ENCODE data around the gene AIDA. TPM values are rescaled to one million over a fixed set of nuclear protein-coding genes. Genes with fewer than 3 reads are reported as not detected.

Gene AIDA, protein sequence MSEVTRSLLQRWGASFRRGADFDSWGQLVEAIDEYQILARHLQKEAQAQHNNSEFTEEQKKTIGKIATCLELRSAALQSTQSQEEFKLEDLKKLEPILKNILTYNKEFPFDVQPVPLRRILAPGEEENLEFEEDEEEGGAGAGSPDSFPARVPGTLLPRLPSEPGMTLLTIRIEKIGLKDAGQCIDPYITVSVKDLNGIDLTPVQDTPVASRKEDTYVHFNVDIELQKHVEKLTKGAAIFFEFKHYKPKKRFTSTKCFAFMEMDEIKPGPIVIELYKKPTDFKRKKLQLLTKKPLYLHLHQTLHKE
- 89.3 TPM for polyA plus RNA-seq (2013, experiment 1 of 2)
- polyA plus RNA-seq (2013, experiment 2 of 2) = 88.7 TPM

DNA sequence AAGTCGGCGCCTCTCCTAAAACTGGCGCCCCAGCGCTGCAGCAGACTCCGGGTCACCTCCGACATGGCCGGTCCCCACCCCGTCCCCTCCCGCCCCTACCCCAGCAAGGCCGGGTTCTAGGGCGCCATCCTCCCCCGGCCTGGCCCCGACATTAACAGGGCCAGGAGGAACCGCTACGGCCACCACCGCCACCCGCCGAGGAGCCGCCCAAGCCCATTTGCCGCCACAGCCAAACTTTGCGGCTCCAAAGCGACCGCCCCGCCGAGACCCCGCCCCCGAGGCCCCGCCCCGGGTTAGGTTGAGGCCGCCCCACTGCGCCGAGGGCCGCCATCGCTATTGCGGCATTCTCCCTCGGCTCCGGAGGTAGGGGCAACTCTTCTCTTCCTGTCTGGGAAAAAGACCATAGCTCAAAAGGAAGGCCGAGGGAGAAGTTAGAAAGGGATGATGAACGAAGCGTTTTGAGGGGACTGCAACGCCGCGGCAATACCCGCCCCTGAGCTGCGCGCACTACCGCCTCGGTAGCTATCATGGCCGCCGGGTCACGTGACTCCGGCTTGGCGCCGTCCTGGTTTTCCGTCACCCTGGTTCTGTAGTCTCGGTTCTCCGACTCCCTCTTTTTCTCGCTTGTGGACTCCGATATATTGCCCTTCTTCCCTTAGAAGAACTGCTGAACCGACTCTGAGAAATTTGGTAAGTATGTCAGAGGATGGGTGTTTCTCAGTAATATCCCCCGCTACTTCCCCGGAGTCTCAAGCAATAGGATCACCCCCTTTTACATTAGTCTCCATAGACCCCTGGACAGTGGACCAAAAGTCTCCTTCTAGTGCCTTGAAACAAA is at the start of gene AIDA, which contains the start of gene BROX:
TSS of gene AIDA (minus strand) at position 239 of the 838 bp plus-strand sequence. CDS start at position 65, 174 bp downstream.
TSS of gene BROX (plus strand) at position 312 of the 838 bp plus-strand sequence. CDS start 3,136 bp downstream, outside the sequence.
- H3K9ac ChIP-seq (ENCODE audit: low read length) = peak within 1 kb of the TSS; percentile 94
- peak within 1 kb of the TSS; percentile 68 for H4K8ac ChIP-seq (ENCODE audit: low read depth, low read length)
- H2BK5ac ChIP-seq (ENCODE audit: low read length) = peak within 1 kb of the TSS; percentile 98
- no peak within 1 kb of the TSS for H2AK5ac ChIP-seq (ENCODE audit: low read length)
- H3K36me3 ChIP-seq (ENCODE audit: control insufficient read depth, insufficient read depth, low read length) = no peaks in the 10 kb centered on the region
- H3K79me1 ChIP-seq (ENCODE audit: low read length) = peaks cover 4% of the 10 kb centered on the region
- peak within 1 kb of the TSS; percentile 98 for H3K56ac ChIP-seq (ENCODE audit: low read length)
- no peaks in the 10 kb centered on the region for H3K27me3 ChIP-seq (ENCODE audit: insufficient read depth, low read length, poor library complexity)
- H3K4me2 ChIP-seq (ENCODE audit: low read length) = peak within 1 kb of the TSS; percentile 85
- no peak within 1 kb of the TSS for H2BK15ac ChIP-seq (replicated peaks; ENCODE audit: low read depth)
- H2BK120ac ChIP-seq (ENCODE audit: low read depth, low read length) = no peak within 1 kb of the TSS
- peak within 1 kb of the TSS; percentile 71 for H3K27ac ChIP-seq (ENCODE audit: low read depth, low read length)
- no peak within 1 kb of the TSS for H4K5ac ChIP-seq (ENCODE audit: low read length)
- WGBS (ENCODE audit: extremely low coverage, insufficient coverage, low lambda C conversion rate) = no CpG with 5 or more reads among the region's 62 CpGs
- peak within 1 kb of the TSS; percentile 32 for H3K23ac ChIP-seq (ENCODE audit: low read length)
- peak within 1 kb of the TSS; percentile 98 for H3K18ac ChIP-seq (ENCODE audit: low read length)
- peak within 1 kb of the TSS; percentile 93 for H3K4me3 ChIP-seq (ENCODE audit: low read length)
- peaks cover 1% of the 10 kb centered on the region for H3K4me1 ChIP-seq (ENCODE audit: control insufficient read depth, low read depth, low read length)
- peak; percentile 92 for DNase-seq
- peaks cover 34% of the 10 kb centered on the region for H3K79me2 ChIP-seq (ENCODE audit: control insufficient read depth, insufficient read depth, low read length)
- peak within 1 kb of the TSS; percentile 89 for H3K4ac ChIP-seq (ENCODE audit: low read depth, low read length)

DNA sequence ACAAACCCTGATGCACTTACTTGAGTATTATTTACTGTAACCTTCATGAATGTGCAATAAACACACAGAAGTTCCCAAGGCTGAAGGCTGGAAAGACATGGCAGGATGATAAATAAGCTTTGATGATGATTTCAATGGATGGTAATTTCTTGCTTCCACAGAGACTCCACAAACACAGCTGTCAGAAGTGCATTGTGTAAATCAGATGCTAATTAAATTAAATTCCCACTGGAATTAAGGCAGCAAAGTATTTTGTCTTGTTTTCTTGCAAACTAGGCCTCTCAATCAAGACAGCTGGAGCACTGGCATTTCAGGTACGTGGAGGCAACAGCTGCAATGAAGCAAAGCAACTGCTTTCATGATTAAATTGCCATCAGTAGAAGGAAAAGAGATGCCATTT is 48.8 kb upstream of the AIDA start:
- no peak for DNase-seq
- H2BK15ac ChIP-seq (replicated peaks; ENCODE audit: low read depth) = no peak overlapping the region
- H3K4me2 ChIP-seq (ENCODE audit: low read length) = no peak overlapping the region
- H3K9ac ChIP-seq (ENCODE audit: low read length) = no peak overlapping the region
- H2BK120ac ChIP-seq (ENCODE audit: low read depth, low read length) = no peak overlapping the region
- no peaks in the 10 kb centered on the region for H3K4me1 ChIP-seq (ENCODE audit: control insufficient read depth, low read depth, low read length)
- no CpG with 5 or more reads among the region's 1 CpG for WGBS (ENCODE audit: extremely low coverage, insufficient coverage, low lambda C conversion rate)
- no peak overlapping the region for H4K8ac ChIP-seq (ENCODE audit: low read depth, low read length)
- no peak overlapping the region for H3K18ac ChIP-seq (ENCODE audit: low read length)
- no peak overlapping the region for H4K5ac ChIP-seq (ENCODE audit: low read length)
- H3K27me3 ChIP-seq (ENCODE audit: insufficient read depth, low read length, poor library complexity) = no peaks in the 10 kb centered on the region
- H3K23ac ChIP-seq (ENCODE audit: low read length) = no peak overlapping the region
- no peak overlapping the region for H2BK5ac ChIP-seq (ENCODE audit: low read length)
- H3K36me3 ChIP-seq (ENCODE audit: control insufficient read depth, insufficient read depth, low read length) = no peaks in the 10 kb centered on the region
- no peak overlapping the region for H3K4ac ChIP-seq (ENCODE audit: low read depth, low read length)
- no peak overlapping the region for H3K27ac ChIP-seq (ENCODE audit: low read depth, low read length)
- no peak overlapping the region for H3K4me3 ChIP-seq (ENCODE audit: low read length)
- no peak overlapping the region for H3K56ac ChIP-seq (ENCODE audit: low read length)
- no peaks in the 10 kb centered on the region for H3K79me1 ChIP-seq (ENCODE audit: low read length)
- H2AK5ac ChIP-seq (ENCODE audit: low read length) = no peak overlapping the region
- H3K79me2 ChIP-seq (ENCODE audit: control insufficient read depth, insufficient read depth, low read length) = no peaks in the 10 kb centered on the region

DNA sequence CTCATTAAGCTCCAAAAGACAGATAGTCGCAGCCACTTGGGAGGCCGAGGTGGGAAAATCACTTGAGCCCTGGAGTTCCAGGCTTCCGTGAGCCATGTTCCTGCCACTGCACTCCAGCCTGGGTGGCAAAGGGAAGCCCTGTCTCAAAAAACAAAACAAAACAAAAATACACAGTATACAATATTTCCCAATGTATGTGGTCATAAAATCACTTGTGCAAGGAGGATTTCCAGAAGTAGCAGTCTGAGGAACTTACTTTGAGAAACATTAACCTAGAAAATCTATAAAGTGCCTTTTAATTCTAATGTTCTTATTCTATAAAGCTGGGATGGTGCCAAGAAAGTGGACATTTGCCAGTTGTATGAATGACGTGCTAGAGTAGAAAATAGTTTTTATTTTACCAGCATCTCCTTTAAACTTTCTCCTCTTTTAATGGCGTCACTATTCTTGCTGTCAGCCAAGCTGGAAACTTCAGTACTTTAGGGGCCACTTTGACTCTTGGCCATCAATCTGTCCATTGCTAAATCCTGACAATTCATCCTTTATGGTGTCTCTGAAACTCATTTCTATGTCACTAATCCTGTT is 47.3 kb upstream of the AIDA start:
- H3K23ac ChIP-seq (ENCODE audit: low read length) = no peak overlapping the region
- no peak overlapping the region for H3K4me3 ChIP-seq (ENCODE audit: low read length)
- H2BK120ac ChIP-seq (ENCODE audit: low read depth, low read length) = no peak overlapping the region
- H3K27ac ChIP-seq (ENCODE audit: low read depth, low read length) = no peak overlapping the region
- no peaks in the 10 kb centered on the region for H3K36me3 ChIP-seq (ENCODE audit: control insufficient read depth, insufficient read depth, low read length)
- WGBS (ENCODE audit: extremely low coverage, insufficient coverage, low lambda C conversion rate) = no CpG with 5 or more reads among the region's 5 CpGs
- H3K79me2 ChIP-seq (ENCODE audit: control insufficient read depth, insufficient read depth, low read length) = no peaks in the 10 kb centered on the region
- no peak overlapping the region for H3K56ac ChIP-seq (ENCODE audit: low read length)
- no peak overlapping the region for H3K4me2 ChIP-seq (ENCODE audit: low read length)
- no peak overlapping the region for H2BK15ac ChIP-seq (replicated peaks; ENCODE audit: low read depth)
- H3K4me1 ChIP-seq (ENCODE audit: control insufficient read depth, low read depth, low read length) = no peaks in the 10 kb centered on the region
- no peak overlapping the region for H3K4ac ChIP-seq (ENCODE audit: low read depth, low read length)
- DNase-seq = no peak
- no peak overlapping the region for H4K8ac ChIP-seq (ENCODE audit: low read depth, low read length)
- H3K9ac ChIP-seq (ENCODE audit: low read length) = no peak overlapping the region
- H2BK5ac ChIP-seq (ENCODE audit: low read length) = no peak overlapping the region
- no peak overlapping the region for H3K18ac ChIP-seq (ENCODE audit: low read length)
- H2AK5ac ChIP-seq (ENCODE audit: low read length) = no peak overlapping the region
- no peaks in the 10 kb centered on the region for H3K79me1 ChIP-seq (ENCODE audit: low read length)
- no peak overlapping the region for H4K5ac ChIP-seq (ENCODE audit: low read length)
- no peaks in the 10 kb centered on the region for H3K27me3 ChIP-seq (ENCODE audit: insufficient read depth, low read length, poor library complexity)

- Histone ChIP-seq H4K8ac (ENCODE audit: low read depth, low read length) (no peak overlapping the region), H3K23ac (ENCODE audit: low read length) (no peak overlapping the region), H3K79me1 (ENCODE audit: low read length) (no peaks in the 10 kb centered on the region), H3K79me2 (ENCODE audit: control insufficient read depth, insufficient read depth, low read length) (no peaks in the 10 kb centered on the region), H3K56ac (ENCODE audit: low read length) (no peak overlapping the region), H3K4me1 (ENCODE audit: control insufficient read depth, low read depth, low read length) (no peaks in the 10 kb centered on the region), H2BK15ac (replicated peaks; ENCODE audit: low read depth) (no peak overlapping the region), H3K27ac (ENCODE audit: low read depth, low read length) (no peak overlapping the region), H2BK120ac (ENCODE audit: low read depth, low read length) (no peak overlapping the region), H3K18ac (ENCODE audit: low read length) (no peak overlapping the region), H3K4ac (ENCODE audit: low read depth, low read length) (no peak overlapping the region), H4K5ac (ENCODE audit: low read length) (no peak overlapping the region), H3K9ac (ENCODE audit: low read length) (no peak overlapping the region), H2AK5ac (ENCODE audit: low read length) (no peak overlapping the region), H3K36me3 (ENCODE audit: control insufficient read depth, insufficient read depth, low read length) (no peaks in the 10 kb centered on the region), H2BK5ac (ENCODE audit: low read length) (no peak overlapping the region), H3K27me3 (ENCODE audit: insufficient read depth, low read length, poor library complexity) (no peaks in the 10 kb centered on the region), H3K4me2 (ENCODE audit: low read length) (no peak overlapping the region), H3K4me3 (ENCODE audit: low read length) (no peak overlapping the region)
- WGBS (ENCODE audit: extremely low coverage, insufficient coverage, low lambda C conversion rate) = no CpG with 5 or more reads among the region's 10 CpGs
- no peak for DNase-seq
These were observed 45.5 kb upstream of the AIDA start for GRCh38 chr1:222757646-222758268.

DNA sequence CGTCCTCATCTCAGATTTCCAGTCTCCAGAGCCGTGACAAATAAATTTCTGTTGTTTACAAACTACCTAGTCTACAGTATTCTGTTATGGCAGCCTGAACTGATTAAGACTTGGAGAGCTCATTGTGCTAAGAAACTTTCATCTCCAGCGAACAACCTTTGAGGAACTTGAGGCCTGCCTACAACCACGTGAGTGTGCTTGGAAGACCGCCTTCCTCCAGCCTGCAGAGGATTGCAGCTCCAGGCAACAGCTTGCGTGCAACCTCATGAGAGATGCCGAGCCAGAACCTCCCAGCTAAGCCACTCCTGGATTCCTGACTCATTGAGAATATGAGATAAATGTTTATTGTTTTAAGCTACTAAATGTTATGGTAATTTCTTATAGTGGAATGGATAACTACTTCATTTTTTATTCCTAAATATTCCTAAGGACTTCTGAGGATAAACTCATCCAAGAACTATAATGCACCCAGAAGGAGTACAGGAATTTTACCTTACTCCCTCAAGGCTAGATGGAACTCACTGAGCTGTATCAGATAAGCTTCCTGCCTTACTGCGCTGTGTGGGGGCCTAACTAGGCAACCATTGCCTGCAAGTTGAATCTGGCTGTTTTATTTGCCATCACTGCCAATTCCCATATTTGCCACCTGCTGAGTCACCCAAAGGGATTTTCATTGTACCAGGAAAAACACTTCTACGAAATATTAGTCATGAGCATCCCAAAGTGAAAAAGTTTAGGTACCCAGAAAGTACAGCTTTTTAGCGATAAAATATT is 42.3 kb upstream of the AIDA start:
- Histone ChIP-seq H3K56ac (ENCODE audit: low read length) (no peak overlapping the region), H3K36me3 (ENCODE audit: control insufficient read depth, insufficient read depth, low read length) (no peaks in the 10 kb centered on the region), H2BK5ac (ENCODE audit: low read length) (no peak overlapping the region), H3K9ac (ENCODE audit: low read length) (no peak overlapping the region), H3K18ac (ENCODE audit: low read length) (no peak overlapping the region), H3K4me2 (ENCODE audit: low read length) (no peak overlapping the region), H3K79me2 (ENCODE audit: control insufficient read depth, insufficient read depth, low read length) (no peaks in the 10 kb centered on the region), H2BK15ac (replicated peaks; ENCODE audit: low read depth) (no peak overlapping the region), H3K27me3 (ENCODE audit: insufficient read depth, low read length, poor library complexity) (no peaks in the 10 kb centered on the region), H2BK120ac (ENCODE audit: low read depth, low read length) (no peak overlapping the region), H3K27ac (ENCODE audit: low read depth, low read length) (no peak overlapping the region), H4K5ac (ENCODE audit: low read length) (no peak overlapping the region), H4K8ac (ENCODE audit: low read depth, low read length) (no peak overlapping the region), H3K79me1 (ENCODE audit: low read length) (no peaks in the 10 kb centered on the region), H3K4me1 (ENCODE audit: control insufficient read depth, low read depth, low read length) (no peaks in the 10 kb centered on the region), H2AK5ac (ENCODE audit: low read length) (no peak overlapping the region), H3K4me3 (ENCODE audit: low read length) (no peak overlapping the region), H3K4ac (ENCODE audit: low read depth, low read length) (no peak overlapping the region), H3K23ac (ENCODE audit: low read length) (no peak overlapping the region)
- no CpG with 5 or more reads among the region's 10 CpGs for WGBS (ENCODE audit: extremely low coverage, insufficient coverage, low lambda C conversion rate)
- DNase-seq = no peak
